AG04449 (cell line): ENCODE data around the gene RAB35.

ENCODE experiments used
- CTCF ChIA-PET: fragments of 350-600 bp; formaldehyde crosslinking; extraction: SDS; loops from one replicate; lab custom pipeline; 2021; ENCODE audit warnings: antibody characterized with exemption; lab: Yijun Ruan, JAX
- POLR2A ChIA-PET: fragments of 400-600, 350-600 bp; formaldehyde crosslinking; extraction: SDS; loops from one replicate; lab custom pipeline; 2020; ENCODE audit warnings: antibody characterized with exemption, inconsistent platforms; lab: Yijun Ruan, JAX
- DNase-seq: peaks from one replicate; pipeline ENCODE4 v3.0.0-alpha.2; 2010; ENCODE audit warnings: low read depth, low spot score
- H3K4me3 ChIP-seq: 2 replicates; pipeline ENCODE4 v1.5.1; 2011; ENCODE audit warnings: low read depth, mild to moderate bottlenecking, control low read depth, low read length
- CTCF ChIP-seq: IDR thresholded peaks from one replicate; pipeline ENCODE4 v1.5.1; 2011; ENCODE audit warnings: mild to moderate bottlenecking, moderate library complexity, low read length, control low read depth, inconsistent platforms; ENCODE audit not compliant: insufficient read depth; ENCODE audit errors: missing control alignments

RAB35 gene

GRCh38 chr12:120089796-120090195 lies 26.8 kb downstream of the RAB35 start:
- TF ChIP-seq CTCF: no peak
- no peak for DNase-seq
- ChIA-PET POLR2A (no interaction called here), CTCF (no interaction called here)
- no peak overlapping the region for H3K4me3 ChIP-seq

GRCh38 chr12:120089105-120089504 lies 27.4 kb downstream of the RAB35 start:
- no peak for DNase-seq
- CTCF ChIA-PET: no interaction called here
- POLR2A ChIA-PET: no interaction called here

GRCh38 chr12:120086801-120087621 lies 29.5 kb downstream of the RAB35 start:
- POLR2A ChIA-PET: interaction anchor here (0.8 to 1.0 kb wide), 2 partner anchors 10 to 30 kb away, joined by 3 to 9 read pairs; partner anchors contain the start of gene RAB35

More at GRCh38 chr12:120089105-120089504, 27.4 kb downstream of the RAB35 start:
- no peak overlapping the region for H3K4me3 ChIP-seq
- TF ChIP-seq CTCF: no peak

GRCh38 chr12:120085920-120086645 lies 30.5 kb downstream of the RAB35 start:
- no peak overlapping the region for H3K4me3 ChIP-seq
- ChIA-PET CTCF (interaction anchor here (0.7 to 1.4 kb wide), 3 partner anchors 11 to 29 kb away, joined by 3 to 6 read pairs (median 3); no protein-coding TSS in a partner anchor), POLR2A (no interaction called here)
- no peak for TF ChIP-seq CTCF
- DNase-seq: no peak

More at GRCh38 chr12:120086801-120087621, 29.5 kb downstream of the RAB35 start:
- peak overlapping the region; percentile 60 for H3K4me3 ChIP-seq
- CTCF ChIA-PET: interaction anchor here (0.7 to 1.4 kb wide), 11 partner anchors 8 to 273 kb away, joined by 3 to 8 read pairs (median 5); no protein-coding TSS in a partner anchor
- DNase-seq: peak; percentile 86
- TF ChIP-seq CTCF: peak; percentile 100

GRCh38 chr12:120081641-120082040 lies 34.9 kb downstream of the RAB35 start:
- no peak for TF ChIP-seq CTCF
- no peak for DNase-seq
- ChIA-PET CTCF (no interaction called here), POLR2A (no interaction called here)
- no peak overlapping the region for H3K4me3 ChIP-seq
